C4-2B (cell line): ENCODE results near the gene COLGALT1.
"Not testable (repeated sequence)": the region's sequence is repeated elsewhere in the genome, so short reads cannot be mapped to it uniquely, and the experiment has no call there.

Source experiments
- H3K27ac ChIP-seq: fragments of 450-650 bp; 2 replicates; pipeline ENCODE4 v1.5.1; 2017
- CTCF ChIP-seq: fragments of 450-650 bp; conservative IDR thresholded peaks from 2 replicates; pipeline ENCODE4 v1.5.1; 2017; ENCODE audit warnings: mild to moderate bottlenecking
- ZFX ChIP-seq: fragments of 450-650 bp; IDR thresholded peaks from 2 replicates; pipeline ENCODE4 v1.6.1; 2017

Gene COLGALT1

DNA sequence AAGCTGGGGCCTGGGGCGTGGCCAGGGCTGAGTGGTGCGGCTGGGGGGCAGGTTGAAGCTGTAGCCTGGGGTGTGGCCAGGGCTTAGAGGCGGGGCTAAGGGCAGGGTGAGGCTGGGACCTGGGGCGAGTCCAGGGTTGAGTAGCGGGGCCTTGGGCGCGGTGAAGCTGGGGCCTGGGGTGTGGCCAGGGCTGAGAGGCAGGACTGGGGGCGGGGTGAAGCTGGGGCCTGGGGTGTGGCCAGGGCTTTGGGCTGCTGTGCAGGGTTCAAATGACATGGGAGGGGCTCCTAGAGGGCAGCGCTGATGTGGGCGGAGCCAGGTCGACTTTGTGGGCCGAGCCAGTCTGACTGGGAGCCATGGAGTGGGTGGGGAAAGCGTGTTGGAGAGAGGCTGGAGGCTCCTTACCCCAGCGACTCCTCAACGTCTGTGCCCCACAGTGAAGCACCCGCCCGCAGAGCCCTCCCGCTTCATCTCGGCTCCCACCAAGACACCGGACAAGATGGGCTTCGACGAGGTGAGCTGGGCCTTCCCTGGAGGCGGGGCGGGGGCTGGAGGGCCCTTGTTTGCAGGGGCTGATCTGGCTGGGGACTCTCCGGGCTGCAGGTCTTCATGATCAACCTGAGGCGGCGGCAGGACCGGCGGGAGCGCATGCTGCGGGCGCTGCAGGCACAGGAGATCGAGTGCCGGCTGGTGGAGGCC lies 21.5 kb downstream of the COLGALT1 start:
- no peak overlapping the region for H3K27ac ChIP-seq
- TF ChIP-seq CTCF (no peak), ZFX (no peak)

DNA sequence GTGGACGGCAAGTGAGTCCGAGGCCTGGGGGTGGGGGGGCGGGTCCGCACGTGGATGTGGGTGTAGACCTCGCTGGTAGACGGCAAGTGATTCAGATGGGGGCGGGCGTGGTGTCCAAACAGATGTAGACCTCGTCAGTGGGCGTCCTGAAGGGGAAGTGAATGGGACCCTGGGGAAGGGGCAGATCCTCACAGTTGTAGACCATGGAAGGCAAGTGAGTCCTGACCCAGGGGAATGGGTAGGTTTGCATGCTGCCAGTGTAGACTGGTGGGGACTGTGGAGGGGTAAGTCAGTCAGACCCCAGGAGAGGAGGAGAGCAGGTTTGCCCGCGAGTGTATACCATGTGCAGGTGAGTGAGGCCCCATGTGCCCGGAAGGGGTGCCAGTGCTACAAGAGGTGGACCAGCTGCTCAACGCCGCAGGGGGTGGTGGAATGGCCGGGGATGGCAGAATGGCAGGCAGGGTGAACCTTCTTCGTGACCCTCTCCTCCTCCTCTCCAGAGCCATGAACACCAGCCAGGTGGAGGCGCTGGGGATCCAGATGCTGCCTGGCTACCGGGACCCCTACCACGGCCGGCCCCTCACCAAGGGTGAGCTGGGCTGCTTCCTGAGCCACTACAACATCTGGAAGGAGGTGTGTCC lies 22.1 kb downstream of the COLGALT1 start:
- H3K27ac ChIP-seq: no peak overlapping the region
- TF ChIP-seq CTCF (no peak), ZFX (no peak)

GRCh38 chr19:17579661-17580244 lies 24.3 kb downstream of the COLGALT1 start:
- TF ChIP-seq ZFX: no peak
- TF ChIP-seq CTCF: no peak
- H3K27ac ChIP-seq: no peak overlapping the region

DNA sequence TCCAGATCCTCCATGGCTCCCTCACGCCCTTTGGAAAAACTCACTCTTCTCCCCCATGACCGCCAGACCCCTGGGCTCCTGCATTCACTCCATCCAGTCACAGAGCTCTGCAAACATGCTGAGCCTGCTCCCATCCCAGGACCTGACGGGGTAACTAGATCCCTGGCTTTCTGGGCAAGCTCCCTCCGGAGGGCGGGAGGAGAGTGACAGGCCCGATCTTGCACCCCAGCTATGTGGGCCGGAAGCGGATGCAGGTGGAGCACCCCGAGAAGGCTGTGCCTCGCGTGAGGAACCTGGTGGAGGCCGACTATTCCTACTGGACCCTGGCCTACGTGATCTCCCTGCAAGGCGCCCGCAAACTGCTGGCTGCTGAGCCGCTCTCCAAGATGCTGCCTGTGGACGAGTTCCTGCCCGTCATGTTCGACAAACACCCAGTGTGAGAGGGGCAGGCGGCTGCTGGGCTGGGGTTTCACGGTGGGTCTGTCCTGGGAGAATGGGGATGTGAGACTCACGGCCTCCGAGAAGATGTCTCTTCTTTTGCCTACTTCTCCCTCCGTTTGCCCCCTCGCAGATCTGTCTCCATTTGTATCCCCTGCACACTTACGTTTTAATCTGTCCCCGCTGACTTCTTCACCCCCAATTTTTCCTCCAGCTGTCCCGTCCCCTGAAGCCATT lies 25.2 kb downstream of the COLGALT1 start:
- no peak overlapping the region for H3K27ac ChIP-seq
- no peak for TF ChIP-seq ZFX
- TF ChIP-seq CTCF: no peak

DNA sequence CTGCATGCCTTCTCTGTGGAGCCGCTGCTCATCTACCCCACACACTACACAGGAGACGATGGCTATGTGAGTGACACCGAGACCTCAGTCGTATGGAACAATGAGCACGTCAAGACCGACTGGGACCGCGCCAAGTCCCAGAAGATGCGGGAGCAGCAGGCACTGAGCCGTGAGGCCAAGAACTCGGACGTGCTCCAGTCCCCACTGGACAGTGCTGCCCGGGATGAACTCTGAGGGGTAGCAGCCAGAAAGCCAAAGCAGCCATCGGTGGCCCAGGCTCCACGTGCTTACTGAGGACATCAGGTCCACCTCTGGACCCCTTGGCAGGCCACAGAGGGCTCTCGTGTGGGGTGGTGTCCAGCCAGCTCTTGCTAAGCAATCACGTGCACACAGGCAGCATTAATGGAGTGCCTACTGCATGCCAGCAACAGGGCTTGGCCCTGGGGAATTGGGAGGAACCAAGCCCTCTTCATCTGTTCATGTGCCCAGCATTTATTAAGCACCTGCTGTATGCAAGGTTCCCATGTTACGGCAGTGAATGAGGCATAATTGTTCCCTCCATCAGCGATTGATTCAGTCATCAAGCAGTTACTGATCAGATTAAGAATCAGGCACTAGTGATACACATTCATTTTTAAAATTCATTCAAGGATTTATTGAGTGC lies 25.9 kb downstream of the COLGALT1 start:
- H3K27ac ChIP-seq: no peak overlapping the region
- TF ChIP-seq CTCF: no peak
- no peak for TF ChIP-seq ZFX

DNA sequence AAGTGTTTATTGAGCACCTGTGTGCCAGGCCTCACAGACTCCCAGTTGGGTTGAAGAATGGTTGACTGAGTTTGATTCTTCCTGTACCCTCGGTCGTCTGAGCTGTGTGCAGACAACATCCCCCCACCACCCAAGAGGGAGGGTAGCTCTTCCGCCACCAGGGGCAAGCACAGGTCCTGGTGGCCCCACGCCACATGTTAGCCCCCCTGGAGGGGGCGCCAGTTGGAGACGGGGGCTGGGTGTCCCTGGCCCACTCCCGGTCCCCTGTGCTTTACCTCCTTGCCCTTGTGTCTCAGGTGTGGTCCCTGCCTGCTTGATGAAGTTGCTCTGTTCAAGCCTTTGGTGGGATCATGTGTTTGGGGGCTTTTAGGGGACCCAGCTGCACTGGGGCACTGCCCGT lies 27.2 kb downstream of the COLGALT1 start:
- H3K27ac ChIP-seq: no peak overlapping the region
- TF ChIP-seq ZFX (no peak), CTCF (no peak)

GRCh38 chr19:17584132-17584531 lies 28.7 kb downstream of the COLGALT1 start:
- no peak for TF ChIP-seq CTCF
- no peak overlapping the region for H3K27ac ChIP-seq

DNA sequence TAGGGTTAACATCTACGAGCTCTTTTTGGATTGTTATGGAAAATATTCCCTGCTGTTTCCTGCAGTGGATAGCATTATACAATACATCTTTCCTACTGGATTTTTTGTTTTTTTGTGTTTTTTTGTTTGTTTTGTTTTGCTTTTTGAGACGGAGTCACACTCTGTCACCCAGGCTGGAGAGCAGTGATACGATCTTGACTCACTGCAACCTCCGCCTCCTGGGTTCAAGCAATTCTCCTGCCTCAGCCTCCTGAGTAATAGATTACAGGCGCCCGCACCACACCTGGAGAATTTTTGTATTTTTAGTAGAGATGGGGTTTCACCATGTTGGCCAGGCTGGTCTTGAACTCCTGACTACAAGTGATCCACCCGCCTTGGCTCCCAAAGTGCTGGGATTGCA lies 29.9 kb downstream of the COLGALT1 start:
- not testable (repeated sequence) for H3K27ac ChIP-seq
